C1 segment of cervical spinal cord (tissue), 14 donors: Measurements from ENCODE around the gene ZNF546.
A peak's percentile ranks its signal among the peaks of the same experiment; 100 is the strongest.
"Not testable (repeated sequence)": the region's sequence is repeated elsewhere in the genome, so short reads cannot be mapped to it uniquely, and the experiment has no call there.

Source experiments
- DNase-seq, 14 donors: peaks; one replicate each; lab custom pipeline; 2025; lab: John Stamatoyannopoulos, UW

ZNF546 gene

DNA sequence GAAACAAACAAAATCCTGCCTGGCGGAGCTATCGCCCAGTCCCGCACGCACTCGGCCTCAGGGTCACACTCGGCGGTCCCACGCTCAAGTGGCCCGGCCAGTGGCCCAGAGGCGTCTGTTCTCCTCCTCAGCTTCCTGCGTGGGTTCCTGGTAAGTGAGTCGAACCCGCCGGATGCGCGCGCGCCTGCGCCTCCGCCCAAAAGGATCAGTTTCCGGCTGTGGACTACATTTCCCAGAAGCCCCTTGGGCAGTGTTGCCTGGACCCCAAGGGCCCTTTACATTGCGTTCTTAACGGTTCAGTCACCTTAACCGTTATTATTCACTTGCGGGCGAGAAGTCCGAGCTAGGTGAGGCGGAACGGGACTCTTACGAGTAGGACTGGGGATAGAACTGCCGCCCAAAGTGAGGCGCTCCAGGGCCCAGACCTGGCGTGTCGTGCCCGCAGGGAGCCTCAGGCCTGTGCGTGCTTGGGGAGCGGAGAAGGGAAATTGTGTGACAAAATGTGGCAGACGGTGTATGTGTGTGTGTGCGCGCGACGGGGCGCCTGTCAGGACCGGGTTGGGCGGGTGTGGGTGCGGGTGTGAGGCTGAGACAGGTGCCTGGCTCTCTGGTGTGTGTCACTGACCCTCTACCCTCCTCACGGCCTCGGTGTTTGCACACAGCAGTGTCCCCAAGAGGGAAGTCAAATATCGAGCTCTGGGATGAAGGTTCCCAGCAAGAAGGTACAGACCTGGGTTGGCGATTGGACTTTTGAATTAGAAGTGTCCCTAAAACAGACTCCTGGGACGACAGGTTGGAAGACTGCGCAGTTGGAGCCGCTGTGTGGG lies at the start of gene ZNF546:
ZNF546 (plus strand) TSS at position 250 of the 827 bp plus-strand sequence. CDS start 1,267 bp downstream, outside the sequence.
- peak; percentile 6 to 93 (median 85) for DNase-seq

- DNase-seq, result no peak
These were observed 47.7 kb upstream of the ZNF546 start for GRCh38 chr19:39949026-39949747.

DNA sequence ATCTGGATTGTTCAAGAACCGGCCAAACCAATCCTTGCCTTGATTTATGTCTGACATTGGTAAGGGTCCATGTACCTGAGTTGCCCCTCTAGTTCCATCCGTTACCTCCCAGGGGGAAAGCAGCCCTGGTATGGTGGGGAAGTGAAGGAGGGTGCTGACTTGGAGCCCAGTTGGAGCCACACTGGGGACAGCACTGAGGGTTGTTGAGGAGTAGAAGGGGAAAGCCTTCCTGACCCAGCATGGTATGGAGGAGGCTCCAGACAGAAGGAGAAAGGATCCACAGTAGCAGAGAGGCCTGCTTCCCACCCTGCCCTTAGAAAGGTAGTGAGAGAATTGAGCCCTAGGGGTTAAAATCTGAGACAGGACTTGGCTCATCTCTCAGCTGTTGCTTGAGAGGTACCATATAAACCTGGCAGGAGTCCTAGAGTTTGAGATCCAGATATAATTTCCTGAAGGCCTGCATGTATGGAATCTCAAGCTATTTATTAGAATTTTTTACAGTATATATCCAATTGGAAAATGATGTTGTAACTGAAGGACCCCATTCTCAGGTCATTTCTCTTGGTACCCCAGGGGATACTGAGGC lies 45.7 kb upstream of the ZNF546 start:
- no peak for DNase-seq

DNA sequence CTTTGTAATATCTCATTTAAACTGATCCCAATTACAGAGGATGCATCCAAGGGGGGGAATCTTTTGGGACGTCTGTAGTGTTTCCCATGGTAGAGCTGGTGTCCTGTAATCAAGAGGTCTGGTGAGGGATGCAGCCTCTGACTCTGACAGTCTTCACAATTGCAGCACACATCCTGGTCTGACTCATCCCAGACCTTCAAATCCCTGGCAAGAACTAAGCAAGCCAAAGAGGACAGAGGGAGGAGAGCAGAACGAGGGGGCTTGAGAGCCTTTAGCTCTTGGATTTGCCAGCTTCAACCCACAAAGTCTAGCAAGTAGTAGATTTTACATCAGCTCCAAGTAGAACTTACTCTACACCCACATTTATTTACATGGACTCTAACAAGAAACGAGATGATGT lies 45.2 kb upstream of the ZNF546 start:
- DNase-seq, result no peak

DNA sequence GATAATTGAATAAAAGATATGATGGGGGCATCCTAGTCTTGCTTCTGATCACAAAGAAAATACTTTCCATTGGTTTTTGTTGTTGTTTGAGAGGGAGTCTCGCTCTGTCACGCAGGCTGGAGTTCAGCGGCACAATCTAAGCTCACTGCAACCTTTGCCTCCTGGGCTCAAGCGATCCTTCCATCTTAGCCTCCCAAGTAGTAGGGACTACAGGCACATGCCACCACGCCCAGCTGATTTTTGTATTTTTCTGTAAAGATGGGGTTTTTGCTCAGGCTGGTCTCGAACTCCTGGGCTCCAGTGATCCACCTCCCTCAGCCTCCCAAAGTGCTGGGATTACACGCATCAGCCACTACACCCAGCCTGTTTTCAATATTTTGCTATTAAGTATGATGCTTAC lies 42.9 kb upstream of the ZNF546 start:
- DNase-seq, result no peak

DNA sequence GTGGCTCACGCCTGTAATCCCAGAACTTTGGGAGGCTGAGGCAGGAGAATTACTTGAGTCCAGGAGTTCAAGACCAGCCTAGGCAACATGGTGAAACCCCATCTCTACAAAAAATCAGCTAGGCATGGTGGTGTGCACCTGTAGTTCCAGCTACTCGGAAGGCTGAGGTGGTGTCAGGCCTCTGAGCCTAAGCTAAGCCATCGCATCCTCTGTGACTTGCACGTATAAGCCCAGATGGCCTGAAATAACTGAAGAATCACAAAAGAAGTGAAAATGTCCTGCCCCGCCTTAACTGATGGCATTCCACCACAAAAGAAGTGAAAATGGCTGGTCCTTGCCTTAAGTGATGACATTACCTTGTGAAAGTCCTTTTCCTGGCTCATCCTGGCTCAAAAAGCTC lies 39.0 kb upstream of the ZNF546 start:
- not testable (repeated sequence) for DNase-seq

- DNase-seq, result not testable (repeated sequence)
These were observed 37.9 kb upstream of the ZNF546 start for GRCh38 chr19:39958942-39959341.

- DNase-seq, result not testable (repeated sequence)
These were observed 37.5 kb upstream of the ZNF546 start for GRCh38 chr19:39959407-39959806.

- DNase-seq, result no peak
These were observed 33.0 kb upstream of the ZNF546 start for GRCh38 chr19:39963898-39964297.

GRCh38 chr19:39966617-39967016 lies 30.2 kb upstream of the ZNF546 start:
- no peak for DNase-seq

DNA sequence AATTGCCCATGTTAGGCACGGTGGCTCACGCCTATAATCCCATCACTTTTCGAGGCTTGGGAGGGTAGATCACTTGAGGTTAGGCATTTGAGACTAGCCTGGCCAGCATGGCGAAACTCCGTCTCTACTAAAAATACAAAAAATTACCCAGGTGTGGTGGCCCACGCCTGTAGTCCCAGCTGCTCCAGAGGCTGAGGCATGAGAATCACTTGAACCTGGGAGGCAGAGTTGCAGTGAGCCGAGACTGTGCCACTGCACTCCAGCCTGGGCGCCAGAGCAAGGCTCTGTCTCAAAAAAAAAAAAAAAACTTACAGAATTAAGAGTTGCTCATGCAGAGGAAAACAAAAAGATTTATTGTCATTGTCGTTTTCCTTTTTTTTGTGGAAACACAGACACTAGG lies 29.3 kb upstream of the ZNF546 start:
- DNase-seq, result no peak

DNA sequence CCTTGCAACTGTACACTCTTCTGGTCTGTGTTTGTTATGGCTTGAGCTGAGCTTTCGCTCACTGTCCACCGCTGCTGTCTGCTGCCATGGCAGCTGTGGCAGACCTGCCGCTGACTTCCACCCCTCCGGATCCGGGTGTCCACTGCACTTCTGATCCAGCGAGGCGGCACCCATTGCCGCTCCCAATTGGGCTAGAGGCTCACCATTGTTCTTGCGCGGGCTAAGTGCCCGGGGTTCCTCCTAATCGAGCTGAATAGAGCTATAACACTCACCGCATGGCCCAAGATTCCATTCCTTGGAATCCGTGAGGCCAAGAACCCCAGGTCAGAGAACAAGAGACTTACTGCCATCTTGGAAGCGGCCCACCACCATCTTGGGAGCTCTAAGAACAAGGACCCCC lies 28.1 kb upstream of the ZNF546 start:
- no peak for DNase-seq

DNA sequence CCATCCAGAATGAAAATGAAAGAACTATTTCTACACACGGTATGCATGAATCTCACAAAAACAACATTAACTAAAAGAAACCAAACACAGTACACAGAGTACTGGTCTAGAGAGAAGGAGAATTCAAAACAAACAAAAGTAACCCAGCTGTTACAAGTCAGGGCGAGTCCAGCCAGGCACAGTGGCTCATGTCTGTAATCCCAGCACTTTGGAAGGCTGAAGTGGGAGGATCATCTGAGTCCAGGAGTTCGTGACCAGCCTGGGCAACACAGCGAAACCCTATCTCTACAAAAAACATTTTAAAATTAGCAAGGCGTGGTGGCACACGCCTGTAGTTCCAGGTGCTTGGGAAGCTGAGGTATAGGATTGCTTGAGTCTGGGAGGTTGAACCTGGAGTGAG lies 27.6 kb upstream of the ZNF546 start:
- DNase-seq, result no peak

GRCh38 chr19:39969681-39970424 lies 27.0 kb upstream of the ZNF546 start:
- DNase-seq, result no peak

GRCh38 chr19:39970425-39970674 lies 26.5 kb upstream of the ZNF546 start:
- no peak for DNase-seq

DNA sequence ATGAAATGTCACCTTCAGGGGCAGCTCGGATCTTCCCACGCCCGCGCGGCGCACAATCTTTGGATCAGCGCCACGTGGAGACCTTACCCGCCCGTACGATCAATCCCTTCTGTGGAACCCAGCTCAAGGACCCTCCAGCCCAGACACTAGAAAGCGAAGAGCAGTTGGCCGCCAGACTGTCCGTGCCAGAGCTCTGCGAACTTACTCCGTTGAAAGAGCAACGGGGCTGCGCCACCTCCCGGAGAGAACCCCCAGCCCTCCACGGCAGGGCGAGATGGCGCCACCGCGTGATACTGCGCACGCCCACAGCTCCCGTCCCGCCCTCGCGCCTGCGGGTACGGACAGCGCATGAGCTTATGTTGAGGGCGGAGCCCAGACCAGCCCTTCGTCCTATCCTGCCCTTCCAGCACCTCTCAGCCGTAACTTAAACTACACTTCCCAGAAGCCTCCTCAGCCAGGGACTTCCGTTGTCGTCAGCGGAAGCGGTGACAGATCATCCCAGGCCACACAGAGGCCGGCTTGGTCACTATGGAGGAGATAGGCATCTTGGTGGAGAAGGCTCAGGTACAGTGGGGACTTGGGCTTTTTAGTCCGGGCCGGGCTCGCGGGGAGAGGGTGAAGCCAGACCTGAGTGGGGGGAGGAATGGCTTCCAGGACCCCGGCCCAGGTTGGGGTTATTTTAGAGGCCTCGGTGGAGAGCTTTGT lies 26.0 kb upstream of the ZNF546 start, which contains the start of gene PSMC4:
PSMC4 (plus strand) TSS at position 491 of the 705 bp plus-strand sequence; CDS start at position 529, 38 bp downstream.
- DNase-seq, result peak; percentile 84 to 99 (median 98)

GRCh38 chr19:39971380-39972035 lies 25.4 kb upstream of the ZNF546 start:
- DNase-seq, result no peak

DNA sequence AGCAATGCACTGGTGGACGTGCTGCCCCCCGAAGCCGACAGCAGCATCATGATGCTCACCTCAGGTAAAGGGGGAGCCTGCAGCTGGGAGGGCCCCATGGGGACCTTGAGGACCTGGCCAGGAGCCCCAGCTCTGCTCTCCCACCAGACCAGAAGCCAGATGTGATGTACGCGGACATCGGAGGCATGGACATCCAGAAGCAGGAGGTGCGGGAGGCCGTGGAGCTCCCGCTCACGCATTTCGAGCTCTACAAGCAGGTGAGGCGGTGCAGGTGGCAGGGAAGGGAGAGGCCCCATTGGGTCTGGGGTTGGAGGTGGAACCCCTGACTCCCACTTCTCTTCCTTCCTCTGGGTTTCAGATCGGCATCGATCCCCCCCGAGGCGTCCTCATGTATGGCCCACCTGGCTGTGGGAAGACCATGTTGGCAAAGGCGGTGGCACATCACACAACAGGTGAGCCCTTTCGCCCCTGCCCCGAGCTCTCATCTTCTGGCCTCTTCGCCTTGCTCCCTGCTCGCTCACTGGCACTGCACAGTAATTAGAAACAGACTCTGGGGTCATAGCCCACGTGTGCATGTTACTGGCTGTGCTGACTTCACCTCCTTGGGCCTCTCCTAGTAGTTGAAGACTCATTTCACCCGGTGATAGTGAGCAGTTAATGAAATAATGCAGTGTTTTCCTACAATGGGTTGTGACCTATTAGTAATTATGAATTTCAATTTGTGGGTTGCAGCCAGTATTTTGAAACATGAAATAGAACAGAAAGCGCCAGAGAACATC lies 22.3 kb upstream of the ZNF546 start:
- no peak for DNase-seq

DNA sequence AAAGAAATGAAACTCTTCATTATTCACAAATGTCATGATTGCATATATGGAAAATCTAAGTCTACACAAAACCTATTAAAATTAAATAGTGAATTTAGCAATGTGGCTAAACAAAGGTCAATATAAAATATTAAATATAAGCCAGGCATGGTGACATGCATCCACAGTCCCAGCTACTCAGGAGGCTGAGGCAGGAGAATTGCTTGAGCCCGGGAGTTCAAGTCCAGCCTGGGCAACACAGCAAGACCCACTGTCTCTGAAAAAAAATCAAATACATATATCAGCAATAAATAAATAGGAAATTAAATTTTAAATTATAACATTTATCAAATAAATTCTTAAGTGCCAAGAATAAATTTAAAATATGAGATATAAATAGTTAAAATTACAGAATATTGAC lies 14.0 kb upstream of the ZNF546 start:
- no peak for DNase-seq

DNA sequence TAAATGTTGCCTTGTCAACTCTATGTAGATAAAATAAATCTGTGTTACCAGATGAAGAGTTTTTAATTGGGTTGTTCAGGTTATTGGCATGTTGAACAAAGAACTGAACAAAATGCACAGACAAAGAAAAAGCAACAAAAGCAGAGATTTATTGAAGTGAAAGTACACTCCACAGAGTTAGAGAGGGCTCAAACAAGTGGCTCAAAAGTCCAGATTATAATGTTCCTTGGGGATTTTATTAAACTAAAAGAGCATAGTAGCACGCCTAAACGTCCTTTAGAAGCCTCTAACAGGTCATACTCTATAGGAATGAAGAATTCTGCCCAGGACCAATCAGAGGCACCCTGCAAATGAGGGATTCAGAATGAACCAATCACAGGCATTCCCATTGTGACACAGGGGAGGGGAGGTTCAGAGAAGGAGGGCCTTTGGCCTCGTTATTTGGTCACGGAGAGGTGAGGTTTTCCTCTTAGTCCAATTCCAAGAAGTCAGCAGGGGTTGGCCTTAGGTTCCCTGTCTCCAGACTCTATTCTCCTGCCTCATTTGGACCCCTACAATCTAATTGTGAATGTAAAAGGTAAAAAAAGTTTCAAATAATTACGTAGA lies 13.1 kb upstream of the ZNF546 start:
- DNase-seq, result no peak
